H1 (cell line): ENCODE results near the gene KIAA0319L. TPM values are rescaled to one million over a fixed set of nuclear protein-coding genes. Genes with fewer than 3 reads are reported as not detected.

Experiments
- CTCF ChIA-PET: fragments of 300-600 bp; sonication (Branson Sonifier 250); formaldehyde crosslinking; loops from one replicate; lab custom pipeline; 2021; ENCODE audit not compliant: partially characterized antibody; lab: Charles Lee
- POLR2A ChIA-PET: fragments of 300-600 bp; sonication (Branson Sonifier 250); formaldehyde crosslinking; loops from one replicate; lab custom pipeline; 2021; ENCODE audit warnings: inconsistent platforms; ENCODE audit not compliant: partially characterized antibody; lab: Charles Lee
- DNase-seq, 2 experiments: peaks; one replicate each; pipeline versions ENCODE4 v3.0.0 to v3.0.0-alpha.2; 2010 to 2022; ENCODE audit warnings: low spot score in 2 of 2, low read depth in 1 of 2, mixed read lengths in 1 of 2
- FAIRE-seq: peaks from 2 replicates; lab custom pipeline; 2011; peaks lifted over from hg19 to GRCh38; lab: Jason Lieb, UNC
- H2AFZ ChIP-seq: 2 replicates; pipeline ENCODE4 v1.8.1; 2012; ENCODE audit warnings: low read length, inconsistent platforms
- H2AK5ac ChIP-seq: 2 replicates; pipeline ENCODE4 v1.6.1; 2013; ENCODE audit warnings: low read depth, low read length
- H2BK120ac ChIP-seq: replicated peaks from 2 replicates; pipeline ENCODE3; 2013; ENCODE audit warnings: low read depth, low read length, inconsistent platforms
- H2BK12ac ChIP-seq: 2 replicates; pipeline ENCODE4 v1.6.1; 2013; ENCODE audit warnings: low read depth, low read length
- H2BK15ac ChIP-seq: 2 replicates; pipeline ENCODE4 v1.6.1; 2013; ENCODE audit warnings: low read length
- H2BK20ac ChIP-seq: 2 replicates; pipeline ENCODE4 v1.6.1; 2013; ENCODE audit warnings: low read length
- H2BK5ac ChIP-seq: 2 replicates; pipeline ENCODE4 v1.6.1; 2013; ENCODE audit warnings: low read depth, low read length
- H3K14ac ChIP-seq: 2 replicates; pipeline ENCODE4 v1.6.1; 2013; ENCODE audit warnings: inconsistent platforms; ENCODE audit not compliant: insufficient read length
- H3K18ac ChIP-seq: 2 replicates; pipeline ENCODE4 v1.6.1; 2013; ENCODE audit warnings: low read length; ENCODE audit errors: extremely low read depth
- H3K23ac ChIP-seq: 2 replicates; pipeline ENCODE4 v1.6.1; 2013; ENCODE audit warnings: inconsistent platforms; ENCODE audit not compliant: insufficient read length
- H3K23me2 ChIP-seq: 2 replicates; pipeline ENCODE4 v1.6.1; 2013; ENCODE audit warnings: low read depth, low read length
- H3K27ac ChIP-seq: 2 replicates; pipeline ENCODE4 v1.6.1; 2011; ENCODE audit warnings: low read depth, low read length, inconsistent platforms
- H3K27me3 ChIP-seq, 4 experiments: replicated peaks in 1 of 4; 1 replicate in 1 of 4; 2 replicates in 3 of 4; pipeline versions ENCODE4 v1.6.1 to v1.8.1; 2011 to 2013; ENCODE audit warnings: low read length in 3 of 4, mild to moderate bottlenecking in 3 of 4, inconsistent platforms in 2 of 4, mixed read lengths in 2 of 4, moderate library complexity in 1 of 4; ENCODE audit not compliant: control insufficient read depth in 3 of 4, insufficient read depth in 3 of 4; ENCODE audit errors: extremely low read depth in 1 of 4
- H3K36me3 ChIP-seq, 4 experiments: 2 replicates each; pipeline versions ENCODE4 v1.6.1 to v1.8.1; 2011 to 2013; ENCODE audit warnings: mild to moderate bottlenecking in 4 of 4, low read length in 3 of 4, moderate library complexity in 2 of 4, control low read depth in 1 of 4, inconsistent platforms in 1 of 4; ENCODE audit not compliant: insufficient read depth in 4 of 4, control insufficient read depth in 2 of 4
- H3K4ac ChIP-seq: replicated peaks from 2 replicates; pipeline ENCODE3; 2013; ENCODE audit warnings: low read length, low read depth, mixed read lengths, inconsistent platforms; ENCODE audit not compliant: insufficient read length
- H3K4me1 ChIP-seq, 4 experiments: replicated peaks in 1 of 4; 1 replicate in 1 of 4; 2 replicates in 3 of 4; pipeline versions ENCODE4 v1.6.1 to v1.8.1; 2011 to 2013; ENCODE audit warnings: low read length in 3 of 4, inconsistent platforms in 2 of 4, mixed read lengths in 1 of 4; ENCODE audit not compliant: insufficient read depth in 4 of 4, control insufficient read depth in 3 of 4
- H3K4me2 ChIP-seq, 2 experiments: 2 replicates each; pipeline versions ENCODE4 v1.6.1 to v1.8.1; 2011 to 2013; ENCODE audit warnings: low read depth in 2 of 2, low read length in 2 of 2, control low read depth in 1 of 2, inconsistent platforms in 1 of 2, mild to moderate bottlenecking in 1 of 2; ENCODE audit not compliant: insufficient read depth in 1 of 2
- H3K4me3 ChIP-seq, 4 experiments: fragments of 200-600, 300-600 bp in 1 of 4; sonication (generic), shearing (Covaris generic), sonication (Bioruptor Twin) in 1 of 4; 2 replicates each; pipeline versions ENCODE4 v1.5.1 to v1.8.1; 2011 to 2016; ENCODE audit warnings: low read length in 4 of 4, low read depth in 3 of 4, control low read depth in 2 of 4, inconsistent platforms in 2 of 4, mild to moderate bottlenecking in 2 of 4, mixed read lengths in 1 of 4, moderate library complexity in 1 of 4; ENCODE audit not compliant: insufficient read depth in 2 of 4; ENCODE audit errors: extremely low read depth in 1 of 4
- H3K56ac ChIP-seq: replicated peaks from 2 replicates; pipeline ENCODE3; 2013; ENCODE audit warnings: low read depth, mild to moderate bottlenecking, mixed read lengths, low read length, inconsistent platforms; ENCODE audit not compliant: insufficient read length
- H3K79me1 ChIP-seq: 2 replicates; pipeline ENCODE4 v1.6.1; 2013; ENCODE audit warnings: low read depth, low read length, control low read depth
- H3K79me2 ChIP-seq, 2 experiments: 2 replicates each; pipeline versions ENCODE4 v1.6.1 to v1.8.1; 2012 to 2013; ENCODE audit warnings: low read length in 2 of 2, mild to moderate bottlenecking in 2 of 2, inconsistent platforms in 1 of 2; ENCODE audit not compliant: insufficient read depth in 2 of 2, control insufficient read depth in 1 of 2
- H3K9ac ChIP-seq, 4 experiments: replicated peaks in 1 of 4; 1 replicate in 1 of 4; 2 replicates in 3 of 4; pipeline versions ENCODE4 v1.6.1 to v1.8.1; 2011 to 2013; ENCODE audit warnings: low read depth in 3 of 4, low read length in 3 of 4, control low read depth in 2 of 4, mild to moderate bottlenecking in 2 of 4, moderate library complexity in 2 of 4, inconsistent platforms in 1 of 4; ENCODE audit errors: extremely low read depth in 1 of 4
- H3K9me3 ChIP-seq, 2 experiments: 2 replicates each; pipeline versions ENCODE4 v1.6.1 to v1.8.1; 2012 to 2013; ENCODE audit warnings: mild to moderate bottlenecking in 2 of 2, moderate library complexity in 2 of 2, control low read depth in 1 of 2, inconsistent platforms in 1 of 2, low read depth in 1 of 2, low read length in 1 of 2, mixed read lengths in 1 of 2; ENCODE audit not compliant: insufficient read depth in 2 of 2
- H4K20me1 ChIP-seq, 2 experiments: replicated peaks in 1 of 2; 2 replicates each; pipeline versions ENCODE3 to v1.8.1; 2011 to 2013; ENCODE audit warnings: inconsistent platforms in 2 of 2, low read length in 2 of 2, mild to moderate bottlenecking in 1 of 2; ENCODE audit not compliant: insufficient read depth in 2 of 2, control insufficient read depth in 1 of 2
- H4K5ac ChIP-seq: 2 replicates; pipeline ENCODE4 v1.6.1; 2013; ENCODE audit warnings: low read length, low read depth, mixed read lengths, inconsistent platforms; ENCODE audit not compliant: insufficient read length
- H4K8ac ChIP-seq: 2 replicates; pipeline ENCODE4 v1.8.0; 2013; ENCODE audit warnings: mild to moderate bottlenecking, moderate library complexity, low read length, inconsistent platforms; ENCODE audit not compliant: insufficient read depth; ENCODE audit errors: extremely low read depth
- H4K91ac ChIP-seq: replicated peaks from 2 replicates; pipeline ENCODE3; 2013; ENCODE audit warnings: low read length, mixed read lengths, inconsistent platforms; ENCODE audit not compliant: insufficient read length
- CEBPB ChIP-seq: IDR thresholded peaks from 2 replicates; pipeline ENCODE4 v1.6.1; 2012; ENCODE audit warnings: low read depth, low read length
- SUZ12 ChIP-seq: fragments of 200-600 bp; sonication (generic); IDR thresholded peaks from 2 replicates; pipeline ENCODE4 v1.6.1; 2012; ENCODE audit warnings: mild to moderate bottlenecking, inconsistent platforms, low read length, moderate library complexity, mixed read lengths
- WGBS, 2 experiments: shearing (Covaris generic) in 1 of 2; methylation state at CpG; one replicate each; pipeline versions ENCODE4 v1.1.6 to v1.1.7; 2013 to 2015; ENCODE audit warnings: low lambda C conversion rate in 2 of 2, mixed read lengths in 2 of 2, inconsistent platforms in 1 of 2, low coverage in 1 of 2, missing lambda C conversion rate in 1 of 2; ENCODE audit not compliant: insufficient replicate concordance in 2 of 2, insufficient coverage in 1 of 2, insufficient read length in 1 of 2; ENCODE audit errors: extremely low coverage in 1 of 2, missing lambda C conversion rate in 1 of 2; 5-methylcytosine and 5-hydroxymethylcytosine counted together
- polyA plus RNA-seq, 7 experiments: library from polyadenylated mRNA; depleted of rRNA in 3 of 7; stranded (reverse) in 5 of 7; unstranded in 2 of 7; fragments of >200 nt in 5 of 7; fragments of 200-250 nt in 2 of 7; gene quantifications; 1 replicate in 5 of 7; 2 replicates in 1 of 7; 4 replicates in 1 of 7; pipeline versions ENCODE4 v1.2.1 to v1.2.3, GENCODE V29; 2011 to 2013; ENCODE audit warnings: missing spikeins in 2 of 7, mixed read lengths in 2 of 7
- total RNA-seq: library from RNA; stranded (reverse); fragmentation: NEBNext Ultra II Directional; extraction: Animal tissue kit (Norgen Biotek cat#: 25700); gene quantifications from 2 replicates; pipeline ENCODE4 v1.2.1, GENCODE V29; 2021

KIAA0319L gene
- total and polyA plus RNA-seq, 2 of the 8 experiments (the other 6 are each of a cell fraction or from before 2014, with no cell fraction given) = 40.1 to 55.7 TPM

DNA sequence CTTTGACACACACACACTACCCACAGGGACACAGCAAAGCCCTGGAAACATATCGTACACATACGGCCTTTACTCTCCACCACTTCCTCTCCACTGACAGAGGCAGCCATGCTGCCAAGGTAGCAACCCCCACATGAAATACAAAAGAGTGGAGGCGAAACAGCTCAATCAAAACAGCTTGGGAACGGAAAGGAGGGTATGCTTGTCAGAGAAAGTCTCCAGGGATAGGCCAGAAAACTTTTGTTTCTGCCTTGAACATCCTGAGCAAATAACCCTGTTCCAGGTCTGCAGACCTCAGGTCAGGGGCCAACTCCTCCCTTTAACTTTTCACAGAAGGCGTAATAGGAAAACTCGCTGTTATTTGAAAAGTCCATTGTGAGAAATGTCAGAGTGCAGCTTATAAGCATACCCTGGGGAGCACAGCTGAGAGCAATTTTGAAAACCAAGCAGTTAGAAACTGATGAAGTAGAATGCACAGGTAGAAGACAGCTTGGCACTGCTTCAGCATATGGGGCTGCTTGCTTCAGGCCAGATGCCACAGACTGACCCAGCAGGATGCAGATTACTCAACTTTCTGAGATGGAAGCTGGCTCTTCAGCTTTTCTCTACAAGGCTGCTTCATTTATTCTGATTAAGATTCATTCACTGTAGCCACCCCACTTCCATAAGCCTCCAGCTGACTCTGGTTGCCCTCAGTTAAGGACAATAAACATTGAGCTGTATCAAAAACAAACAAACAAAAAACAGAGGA, 18.0 kb downstream of the KIAA0319L start:
- H3K9ac ChIP-seq = no peak overlapping the region; a peak in 1 of 7 replicates
- no peaks in the 10 kb centered on the region for H3K23me2 ChIP-seq
- H2AK5ac ChIP-seq = no peak overlapping the region
- H3K56ac ChIP-seq = no peak overlapping the region
- no peaks in the 10 kb centered on the region for H3K9me3 ChIP-seq
- H3K79me1 ChIP-seq = peaks cover 6% of the 10 kb centered on the region; the same call in 1 of the 2 replicates
- H2BK12ac ChIP-seq = no peak overlapping the region
- TF ChIP-seq SUZ12 (no peak), CEBPB (peak; percentile 55; the same call in 1 of the 2 replicates)
- no peak overlapping the region for H2BK15ac ChIP-seq
- no peak overlapping the region for H3K4ac ChIP-seq
- ChIA-PET CTCF (interaction anchor here (0.9 to 2.7 kb wide), 2 partner anchors 29 to 87 kb away, joined by 3 to 16 read pairs; no protein-coding TSS in a partner anchor), POLR2A (interaction anchor here (0.7 to 1.3 kb wide), 4 partner anchors 13 to 23 kb away, joined by 3 to 4 read pairs (median 3); no protein-coding TSS in a partner anchor)
- H2AFZ ChIP-seq = no peak overlapping the region
- H3K23ac ChIP-seq = no peak overlapping the region
- no peak overlapping the region for H4K5ac ChIP-seq
- no peak overlapping the region for H3K4me2 ChIP-seq
- FAIRE-seq (no peak), DNase-seq (no peak)
- H3K79me2 ChIP-seq = peaks cover 0 to 84% of the 10 kb centered on the region in 2 experiments; a peak in 3 of 4 replicates
- peak overlapping the region; percentile 77 for H2BK5ac ChIP-seq
- H2BK20ac ChIP-seq = no peak overlapping the region
- peaks cover 0 to 15% (median 5%) of the 10 kb centered on the region in 4 experiments; a peak in 3 of 8 replicates for H3K36me3 ChIP-seq
- H2BK120ac ChIP-seq = no peak overlapping the region
- H3K27ac ChIP-seq = no peak overlapping the region
- WGBS, 2 experiments = 91% methylated on average over 6 of the region's 6 CpGs; no CpG with 5 or more reads in 1 of the 2 experiments
- no peak overlapping the region for H4K91ac ChIP-seq
- peaks cover 0 to 2% of the 10 kb centered on the region in 2 experiments for H4K20me1 ChIP-seq
- no peaks in the 10 kb centered on the region for H3K27me3 ChIP-seq
- H4K8ac ChIP-seq = no peak overlapping the region
- H3K4me1 ChIP-seq = peaks cover 0 to 6% (median 4%) of the 10 kb centered on the region in 4 experiments; a peak in 5 of 7 replicates
- H3K4me3 ChIP-seq = no peak overlapping the region
- no peak overlapping the region for H3K18ac ChIP-seq
- no peak overlapping the region for H3K14ac ChIP-seq
